ENCODE results near the gene TAF3.

TAF3 gene

GRCh38 chr10:7787857-7788638 is 30.3 kb upstream of the TAF3 start, which contains the start of the genes ATP5F1C and KIN:
TSS of gene ATP5F1C (plus strand) at chr10:7788177. CDS start at chr10:7788208, 31 bp downstream.
TSS of gene KIN (minus strand) at chr10:7787993. CDS start at chr10:7787933, 60 bp downstream.
- H3K36me3 ChIP-seq (ENCODE audit: control insufficient read depth in 2 of 2, insufficient read depth in 1 of 2, low read length in 2 of 2): peaks cover 10 to 38% of the 10 kb centered on the region in 2 experiments; a peak in 2 of 3 replicates
- POLR2A ChIA-PET: interaction anchor here (0.6 to 2.9 kb wide), 14 partner anchors 9 to 1977 kb away, joined by 3 to 33 read pairs (median 4); partner anchors contain the start of genes GATA3, SFMBT2 and TAF3
- H3K27ac ChIP-seq (ENCODE audit: extremely low read depth, low read depth, low read length): peak within 1 kb of the TSS; percentile 86
- CTCF ChIA-PET: interaction anchor here (0.6 kb wide), 1 partner anchor 263 kb away, joined by 3 read pairs; no protein-coding TSS in a partner anchor
- H3K4me3 ChIP-seq (ENCODE audit: low read depth, low read length): peak within 1 kb of the TSS; percentile 93
- peaks cover 6% of the 10 kb centered on the region; the same call in 1 of the 2 replicates for H3K4me1 ChIP-seq (ENCODE audit: control insufficient read depth, insufficient read depth, low read length)
- no peaks in the 10 kb centered on the region for H3K9me3 ChIP-seq (ENCODE audit: control insufficient read depth, insufficient read depth, low read depth, low read length)
- peak; percentile 49 for TF ChIP-seq ZFHX2 (tag by site-specific recombination; conservative IDR thresholded peaks at IDR 0.05)
- 0 out of 2 replicates have a peak, but pooled peaks have one; percentile 36 for TF ChIP-seq ZNF146 (tag by site-specific recombination; IDR thresholded peaks at IDR 0.05)
- peak; percentile 63 for TF ChIP-seq ZBTB11 (tag by site-specific recombination; conservative IDR thresholded peaks at IDR 0.05; ENCODE audit: low read depth)
- TF ChIP-seq ZNF76 (tag by site-specific recombination; IDR thresholded peaks at IDR 0.05; ENCODE audit: borderline replicate concordance, low read depth): peak; percentile 85
- peak; percentile 51 for TF ChIP-seq REST (tag by site-specific recombination; IDR thresholded peaks at IDR 0.05)
- peak; percentile 90 for TF ChIP-seq KLF9 (tag by site-specific recombination; IDR thresholded peaks at IDR 0.05; ENCODE audit: low read depth)
- peak; percentile 49; the same call in 1 of the 2 replicates for TF ChIP-seq ZNF580 (tag by site-specific recombination; IDR thresholded peaks at IDR 0.05)
- no peak for TF ChIP-seq ZNF596 (tag by site-specific recombination; IDR thresholded peaks at IDR 0.05)
- 0 out of 2 replicates have a peak, but pooled peaks have one; percentile 35 for TF ChIP-seq ZSCAN5A (tag by site-specific recombination; IDR thresholded peaks at IDR 0.05)
- TF ChIP-seq ZNF10 (tag by site-specific recombination; IDR thresholded peaks at IDR 0.05): 0 out of 2 replicates have a peak, but pooled peaks have one; percentile 39
- peak; percentile 10; the same call in 1 of the 2 replicates for TF ChIP-seq ZFP69B (tag by site-specific recombination; IDR thresholded peaks at IDR 0.05)
- TF ChIP-seq ZNF280C (tag by site-specific recombination; IDR thresholded peaks at IDR 0.05): no peak
- TF ChIP-seq ZNF350 (tag by site-specific recombination; IDR thresholded peaks at IDR 0.05): no peak
- no peak for TF ChIP-seq PBX3 (CRISPR knock-in tag; IDR thresholded peaks at IDR 0.05)
- TF ChIP-seq ZNF501 (tag by site-specific recombination; IDR thresholded peaks at IDR 0.05): peak; percentile 88
- TF ChIP-seq ZBTB7A (tag by site-specific recombination; IDR thresholded peaks at IDR 0.05; ENCODE audit: low read depth): 0 out of 2 replicates have a peak, but pooled peaks have one; percentile 52
- peak; percentile 72 for TF ChIP-seq PATZ1 (tag by site-specific recombination; IDR thresholded peaks at IDR 0.05)
- no peak for TF ChIP-seq ZFP41 (tag by site-specific recombination; IDR thresholded peaks at IDR 0.05; ENCODE audit: borderline replicate concordance)
- no peak for TF ChIP-seq ZBTB8A (tag by site-specific recombination; IDR thresholded peaks at IDR 0.05)
- TF ChIP-seq ZNF16 (tag by site-specific recombination; IDR thresholded peaks at IDR 0.05; ENCODE audit: low read depth): peak; percentile 37; the same call in 1 of the 2 replicates
- peak; percentile 97; the same call in 1 of the 2 replicates for TF ChIP-seq ZFP37 (tag by site-specific recombination; IDR thresholded peaks at IDR 0.05)

Data from HEK293 (cell line).